SIG-M5 treated with dmso at 0.1 percent for 504 hours (cell line): ENCODE data around the gene DHX8.
"Not testable (repeated sequence)": the region's sequence is repeated elsewhere in the genome, so short reads cannot be mapped to it uniquely, and the experiment has no call there.

Experiments used
- DNase-seq: peaks from one replicate; lab custom pipeline; 2025; ENCODE audit not compliant: unreplicated experiment; lab: John Stamatoyannopoulos, UW

Gene DHX8

DNA sequence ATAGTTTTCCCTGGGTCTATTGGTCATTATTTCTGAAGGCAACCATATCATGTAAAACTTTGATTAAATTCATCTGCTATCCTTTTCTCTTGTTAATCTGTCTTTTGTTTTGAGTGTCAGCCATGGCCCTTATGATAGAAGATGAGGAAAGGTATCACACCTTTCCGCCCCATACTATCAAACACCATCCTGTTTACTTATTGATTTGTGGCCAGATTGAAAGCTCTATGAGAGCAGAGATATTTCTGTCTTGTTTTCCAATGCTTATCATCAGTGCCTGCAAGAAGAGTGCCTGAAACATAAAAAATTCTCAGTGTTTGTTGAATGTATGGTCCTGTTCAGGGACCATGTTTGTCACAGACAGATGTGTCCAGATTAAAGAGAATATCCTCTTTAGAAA is 22.6 kb upstream of the DHX8 start:
- no peak for DNase-seq

DNA sequence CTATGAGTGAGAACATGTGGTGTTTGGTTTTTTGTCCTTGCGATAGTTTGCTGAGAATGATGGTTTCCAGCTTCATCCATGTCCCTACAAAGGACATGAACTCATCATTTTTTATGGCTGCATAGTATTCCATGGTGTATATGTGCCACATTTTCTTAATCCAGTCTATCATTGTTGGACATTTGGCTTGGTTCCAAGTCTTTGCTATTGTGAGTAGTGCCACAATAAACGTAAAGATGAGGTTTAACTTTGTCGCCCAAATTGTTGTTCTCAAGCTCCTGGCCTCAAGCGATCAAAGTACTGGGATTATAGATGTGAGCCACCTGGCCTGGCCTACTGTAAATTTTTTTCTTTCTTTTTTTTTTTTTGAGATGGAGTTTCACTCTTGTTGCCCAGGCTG is 21.2 kb upstream of the DHX8 start:
- not testable (repeated sequence) for DNase-seq

GRCh38 chr17:43463241-43463640 is 20.5 kb upstream of the DHX8 start:
- DNase-seq: no peak

- DNase-seq: no peak
Observed at GRCh38 chr17:43464046-43464445, 19.7 kb upstream of the DHX8 start.

DNA sequence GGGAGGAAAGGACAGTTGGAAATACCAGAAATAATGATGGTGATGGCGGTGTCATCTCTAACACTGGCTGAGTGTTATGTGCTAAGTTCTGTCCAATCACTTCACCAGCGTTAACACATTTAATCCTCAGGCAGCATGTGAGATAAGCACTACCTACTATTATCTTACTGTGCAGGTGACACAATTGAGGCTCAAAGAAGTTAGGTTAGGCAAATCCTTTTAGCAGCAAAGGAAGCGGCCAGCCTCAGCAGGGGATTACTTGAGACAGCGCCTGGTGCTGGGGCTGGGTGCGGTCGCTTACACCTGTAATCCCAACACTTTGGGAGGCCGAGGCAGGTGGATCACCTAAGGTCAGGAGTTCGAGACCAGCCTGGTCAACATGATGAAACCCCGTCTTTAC is 18.7 kb upstream of the DHX8 start:
- no peak for DNase-seq

GRCh38 chr17:43467981-43468581 is 15.7 kb upstream of the DHX8 start:
- DNase-seq: no peak

DNA sequence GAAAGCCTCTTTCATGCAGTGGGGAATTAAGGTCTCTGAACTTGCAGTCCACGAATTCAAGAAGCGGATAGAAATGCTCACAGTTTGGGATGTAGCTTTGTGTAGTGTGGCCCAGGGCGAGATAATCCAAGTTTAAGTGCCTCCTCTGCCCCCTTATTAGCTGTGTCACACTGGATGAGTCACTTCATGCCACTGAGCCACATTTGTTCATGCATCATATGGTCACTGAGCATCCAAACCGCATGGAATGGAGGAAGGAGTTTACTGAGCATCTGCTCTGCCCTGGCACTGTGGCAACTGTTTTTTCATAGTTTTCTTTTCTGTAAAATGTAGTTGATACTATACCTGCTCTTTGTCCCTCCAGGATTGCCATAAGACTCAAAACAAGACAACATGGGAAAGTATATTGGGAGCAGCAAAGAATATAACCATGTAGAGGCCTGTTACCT is 15.1 kb upstream of the DHX8 start:
- no peak for DNase-seq

DNA sequence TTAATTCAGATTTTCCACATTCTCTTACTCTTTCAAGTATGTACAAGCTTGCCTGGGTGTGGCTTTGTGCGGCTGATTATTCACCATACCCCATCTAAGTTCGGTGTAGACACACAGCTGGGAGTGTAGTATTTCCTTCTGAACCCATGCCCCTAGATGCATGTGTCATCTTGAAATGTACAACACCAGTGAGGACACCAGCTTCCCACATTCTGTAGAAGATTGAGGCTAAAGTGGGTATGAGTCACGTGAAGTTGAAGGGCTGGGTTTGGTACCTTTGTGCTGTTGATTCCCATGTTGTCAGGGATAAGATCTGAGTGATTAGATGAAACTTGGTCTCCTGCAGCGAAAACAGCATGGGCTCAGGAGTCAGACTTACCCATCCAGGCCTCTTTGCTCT is 14.6 kb upstream of the DHX8 start:
- no peak for DNase-seq

DNA sequence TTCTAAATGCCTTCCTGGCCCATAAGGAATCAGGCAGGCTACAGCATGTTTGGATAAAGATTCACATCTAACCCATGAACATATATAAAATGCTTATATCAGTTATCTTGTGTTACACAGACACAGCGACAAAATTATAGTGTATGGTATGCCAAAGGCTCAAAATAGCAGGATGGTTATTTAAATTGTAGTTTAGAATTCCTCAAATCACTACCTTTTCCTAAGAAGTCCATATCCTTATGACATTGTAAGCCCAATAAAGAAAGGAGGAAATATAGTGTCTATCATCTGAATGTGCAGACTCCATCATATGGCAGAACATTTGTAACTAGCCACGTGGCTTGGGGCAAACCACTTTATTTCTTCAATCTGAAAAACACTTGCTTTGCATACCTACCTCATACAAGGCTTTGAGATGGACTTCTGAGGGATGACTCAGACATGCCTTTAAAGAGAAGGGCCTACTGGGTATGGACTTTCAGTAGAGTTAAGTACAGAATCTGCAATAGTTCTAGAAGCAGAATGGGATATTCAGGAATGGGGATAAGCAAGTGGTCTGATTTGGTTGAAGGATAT is 12.1 kb upstream of the DHX8 start:
- no peak for DNase-seq

GRCh38 chr17:43475494-43476089 is 8.2 kb upstream of the DHX8 start:
- DNase-seq: no peak

GRCh38 chr17:43476306-43476705 is 7.5 kb upstream of the DHX8 start:
- DNase-seq: not testable (repeated sequence)

DNA sequence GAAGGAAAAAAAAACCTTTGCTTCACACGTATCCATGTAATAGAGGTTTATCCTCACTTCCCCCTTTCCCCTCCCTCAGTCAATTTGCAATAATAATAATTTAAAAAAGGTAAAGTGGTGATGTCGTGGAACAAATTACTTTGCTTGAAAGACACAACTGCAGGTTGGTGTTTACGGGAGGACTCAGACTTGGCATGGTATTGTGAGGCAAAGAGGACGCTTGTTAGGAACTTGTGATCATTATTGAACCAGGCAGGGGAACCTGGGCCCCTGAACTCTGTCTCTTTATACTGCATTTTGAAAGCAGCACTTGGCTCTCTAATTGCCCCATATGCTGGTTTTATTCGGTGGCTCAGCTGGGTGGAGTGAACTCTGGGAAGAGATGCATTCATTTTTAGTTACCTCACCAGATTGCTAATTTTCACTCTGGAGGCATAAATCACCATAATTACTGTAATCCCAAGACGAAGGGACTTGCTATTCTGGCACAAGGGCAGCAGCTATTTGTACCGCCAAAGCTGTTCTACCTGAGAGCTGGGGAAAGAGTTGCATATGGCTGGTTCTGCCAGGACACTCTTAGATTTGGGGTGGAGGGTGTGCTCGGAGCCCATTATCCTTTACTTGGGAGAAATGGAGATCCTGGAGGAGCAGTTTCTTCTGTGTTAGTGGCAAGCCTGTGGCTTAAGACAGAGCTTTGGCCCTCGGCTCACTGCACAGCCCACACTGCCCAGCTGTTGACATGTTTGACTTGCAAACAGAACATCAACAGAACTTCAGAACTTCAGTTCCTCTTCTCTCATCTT is 5.7 kb upstream of the DHX8 start:
- no peak for DNase-seq

GRCh38 chr17:43479948-43480347 is 3.8 kb upstream of the DHX8 start:
- no peak for DNase-seq

GRCh38 chr17:43482103-43483012 is 1.4 kb upstream of the DHX8 start:
- no peak for DNase-seq

DNA sequence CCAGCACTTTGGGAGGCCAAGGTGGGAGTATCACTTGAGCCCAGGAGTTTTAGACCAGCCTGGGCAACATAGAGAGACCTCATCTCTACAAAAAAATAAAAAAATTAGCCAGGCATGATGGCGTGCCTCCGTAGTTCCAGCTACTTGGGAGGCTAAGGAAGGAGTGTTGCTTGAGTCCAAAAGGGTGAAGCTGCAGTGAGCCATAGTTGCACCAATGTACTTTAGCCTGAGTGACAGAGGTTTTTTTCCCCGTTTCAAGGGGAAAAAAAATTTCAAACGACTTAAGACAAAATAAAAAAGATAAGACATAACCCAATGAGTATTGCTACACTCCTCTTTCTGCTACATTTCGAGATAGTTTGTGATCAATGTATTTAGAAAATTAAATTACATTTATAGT is 6.8 kb downstream of the DHX8 start:
- no peak for DNase-seq

GRCh38 chr17:43509440-43509839 is 25.7 kb downstream of the DHX8 start:
- DNase-seq: not testable (repeated sequence)

DNA sequence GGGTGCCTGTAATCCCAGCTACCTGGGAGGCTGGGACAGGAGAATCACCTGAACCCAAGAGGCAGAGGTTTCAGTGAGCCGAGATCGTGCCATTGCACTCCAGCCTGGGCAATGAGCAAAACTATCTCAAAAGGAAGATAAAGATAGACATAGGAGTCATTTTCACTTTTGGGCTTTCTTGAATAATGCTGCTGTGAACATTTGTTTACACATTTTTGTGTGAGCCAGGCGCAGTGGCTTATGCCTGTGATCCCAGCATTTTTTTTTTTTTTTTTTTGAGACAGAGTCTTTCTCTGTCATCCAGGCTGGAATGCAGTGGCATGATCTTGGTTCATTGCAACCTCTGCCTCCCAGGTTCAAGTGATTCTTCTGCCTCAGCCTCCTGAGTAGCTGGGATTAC is 27.4 kb downstream of the DHX8 start:
- DNase-seq: not testable (repeated sequence)

DNA sequence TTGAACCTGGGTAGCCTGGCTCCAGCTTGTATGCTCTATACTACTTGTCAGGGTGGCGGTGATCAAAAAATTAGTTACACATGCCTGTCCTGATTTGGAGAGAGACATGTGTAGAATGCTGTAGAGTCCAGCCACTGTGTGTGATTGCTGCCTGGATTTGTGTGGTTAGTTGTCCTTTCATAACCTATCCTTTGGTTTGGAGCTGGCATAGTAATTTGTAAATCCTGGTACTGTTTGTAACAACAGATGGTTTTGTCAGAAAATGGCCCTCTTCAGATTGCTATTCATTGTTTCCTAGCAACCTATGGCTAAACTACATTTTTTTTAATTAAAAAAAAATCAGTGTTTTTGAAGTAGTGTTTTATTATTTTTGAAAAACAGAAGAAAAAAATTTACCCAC is 31.9 kb downstream of the DHX8 start:
- DNase-seq: no peak

- no peak for DNase-seq
Observed at GRCh38 chr17:43517161-43517560, 33.4 kb downstream of the DHX8 start.

DNA sequence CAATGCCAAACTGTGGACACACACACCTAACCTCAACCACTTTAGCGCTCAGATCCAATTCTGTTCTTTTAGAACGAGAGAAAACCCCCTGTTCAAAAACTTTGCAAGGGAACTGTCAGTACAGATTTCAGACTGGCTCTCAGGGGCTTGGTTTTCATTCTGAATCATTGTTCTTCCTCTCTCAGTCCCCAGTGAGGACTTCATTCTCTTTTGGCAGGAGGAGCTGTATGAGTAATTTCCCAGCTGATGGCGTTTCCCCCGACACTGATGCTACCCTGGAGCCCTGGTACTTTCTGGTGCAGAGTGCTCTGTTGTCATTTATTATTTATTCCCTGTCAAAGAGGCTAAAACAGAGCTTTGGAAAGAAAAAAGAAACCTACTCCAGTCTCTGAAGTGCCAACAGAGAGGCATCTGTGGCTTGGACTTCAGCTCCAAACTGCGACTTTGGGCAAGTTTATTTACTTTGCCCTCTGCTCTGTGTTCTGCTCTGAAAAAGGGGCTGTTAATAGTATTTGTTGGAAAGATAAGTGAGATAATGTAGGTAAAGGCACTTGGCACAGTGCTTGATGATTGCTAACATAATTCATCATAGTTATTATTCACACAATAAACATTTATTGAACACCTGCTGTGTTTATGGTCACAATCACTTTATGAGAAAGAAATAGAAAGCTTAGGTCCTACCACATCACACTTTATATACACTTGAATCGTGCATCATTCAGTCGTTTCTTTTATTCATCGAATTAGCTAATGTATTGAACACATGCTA is 34.0 kb downstream of the DHX8 start:
- DNase-seq: no peak
